Progenitor cell of endocrine pancreas (in vitro differentiated cells): ENCODE data around the gene SEMA6C. TPM values are rescaled to one million over a fixed set of nuclear protein-coding genes. Genes with fewer than 3 reads are reported as not detected.
"Not testable (repeated sequence)": the region's sequence is repeated elsewhere in the genome, so short reads cannot be mapped to it uniquely, and the experiment has no call there.

Source experiments
- DNase-seq: peaks from one replicate; pipeline ENCODE4 v3.0.0; 2021; ENCODE audit warnings: low spot score; ENCODE audit not compliant: unreplicated experiment
- H3K27ac Mint-ChIP-seq: 2 replicates; pipeline ENCODE4 v1.8.0; 2021; ENCODE audit warnings: mild to moderate bottlenecking, moderate library complexity, mixed read lengths
- H3K27me3 Mint-ChIP-seq: 2 replicates; pipeline ENCODE4 v1.8.0; 2021; ENCODE audit warnings: mixed read lengths
- H3K36me3 Mint-ChIP-seq: 2 replicates; pipeline ENCODE4 v1.8.0; 2022; ENCODE audit warnings: mixed read lengths; ENCODE audit not compliant: insufficient read depth
- H3K4me1 Mint-ChIP-seq: 2 replicates; pipeline ENCODE4 v1.8.0; 2021; ENCODE audit warnings: low read depth, mixed read lengths
- H3K4me3 Mint-ChIP-seq: 2 replicates; pipeline ENCODE4 v1.8.0; 2021; ENCODE audit warnings: low read depth, mild to moderate bottlenecking, moderate library complexity, mixed read lengths
- H3K9me3 Mint-ChIP-seq: 2 replicates; pipeline ENCODE4 v1.8.0; 2021; ENCODE audit warnings: low read depth, mixed read lengths
- CTCF ChIP-seq: fragments of 200-600 bp; sonication (generic); IDR thresholded peaks from one replicate; pipeline ENCODE4 v1.5.0; 2021; ENCODE audit warnings: antibody characterized with exemption, mild to moderate bottlenecking; ENCODE audit not compliant: unreplicated experiment
- long read RNA-seq: library from polyadenylated mRNA; unstranded; transcript quantifications from one replicate; pipeline ENCODE4 v2.0.0, GENCODE V29; 2020
- total RNA-seq: library from RNA; stranded (reverse); gene quantifications from 2 replicates; pipeline ENCODE4 v1.2.1, GENCODE V29; 2021

The SEMA6C gene
- total RNA-seq, result 31.5 and 34.0 TPM in 2 replicates
- long read RNA-seq, result 0 reads

GRCh38 chr1:151146412-151147131, at the start of gene SEMA6C:
SEMA6C (minus strand) TSS chr1:151146631; CDS start chr1:151142621, 4,010 bp downstream.
- peaks cover 19% of the 10 kb centered on the region for H3K27me3 Mint-ChIP-seq
- peaks cover 10% of the 10 kb centered on the region for H3K4me1 Mint-ChIP-seq
- peak within 1 kb of the TSS; percentile 78 for H3K27ac Mint-ChIP-seq
- peak; percentile 78 for DNase-seq
- TF ChIP-seq CTCF, result no peak
- H3K36me3 Mint-ChIP-seq, result peaks cover 2% of the 10 kb centered on the region
- H3K4me3 Mint-ChIP-seq, result peak within 1 kb of the TSS; percentile 91
- H3K9me3 Mint-ChIP-seq, result no peaks in the 10 kb centered on the region

GRCh38 chr1:151194894-151195594, 48.6 kb upstream of the SEMA6C start:
- H3K9me3 Mint-ChIP-seq, DNase-seq, H3K27ac Mint-ChIP-seq, H3K36me3 Mint-ChIP-seq, H3K4me3 Mint-ChIP-seq, H3K27me3 Mint-ChIP-seq: not testable (repeated sequence)
- peaks cover 24% of the 10 kb centered on the region for H3K4me1 Mint-ChIP-seq

GRCh38 chr1:151193856-151194255, 47.4 kb upstream of the SEMA6C start:
- H3K9me3 Mint-ChIP-seq, result no peaks in the 10 kb centered on the region
- no peak for DNase-seq
- peaks cover 20% of the 10 kb centered on the region for H3K4me1 Mint-ChIP-seq
- H3K36me3 Mint-ChIP-seq, result no peaks in the 10 kb centered on the region
- no peak overlapping the region for H3K4me3 Mint-ChIP-seq
- TF ChIP-seq CTCF, result no peak
- no peak overlapping the region for H3K27ac Mint-ChIP-seq
- H3K27me3 Mint-ChIP-seq, result peaks cover 3% of the 10 kb centered on the region

GRCh38 chr1:151193304-151193703, 46.9 kb upstream of the SEMA6C start:
- no peak for DNase-seq
- Mint-ChIP-seq H3K27ac (no peak overlapping the region), H3K4me1 (peaks cover 22% of the 10 kb centered on the region), H3K4me3 (no peak overlapping the region), H3K27me3 (peaks cover 3% of the 10 kb centered on the region), H3K36me3 (no peaks in the 10 kb centered on the region), H3K9me3 (no peaks in the 10 kb centered on the region)
- TF ChIP-seq CTCF, result no peak

- Mint-ChIP-seq H3K27me3 (peaks cover 3% of the 10 kb centered on the region), H3K4me3 (no peak overlapping the region), H3K4me1 (peaks cover 18% of the 10 kb centered on the region), H3K9me3 (no peaks in the 10 kb centered on the region), H3K27ac (no peak overlapping the region), H3K36me3 (no peaks in the 10 kb centered on the region)
- DNase-seq, result no peak
- TF ChIP-seq CTCF, result no peak
Measured at GRCh38 chr1:151192047-151192446, 45.6 kb upstream of the SEMA6C start.
